Ectodermal cell (in vitro differentiated cells): ENCODE results near the gene MARCHF7.

ENCODE experiments used
- H3K27ac ChIP-seq: 2 replicates; pipeline ENCODE4 v1.7.0; 2013; ENCODE audit warnings: mild to moderate bottlenecking, low read depth, low read length; ENCODE audit not compliant: insufficient read depth, poor library complexity, severe bottlenecking
- H3K27me3 ChIP-seq: 2 replicates; pipeline ENCODE4 v1.7.0; 2013; ENCODE audit warnings: mild to moderate bottlenecking, low read length; ENCODE audit not compliant: insufficient read depth, control insufficient read depth, poor library complexity, severe bottlenecking
- H3K36me3 ChIP-seq: one replicate; pipeline ENCODE4 v1.7.0; 2013; ENCODE audit warnings: low read length; ENCODE audit not compliant: control insufficient read depth, insufficient read depth
- H3K4me1 ChIP-seq: one replicate; pipeline ENCODE4 v1.7.0; 2013; ENCODE audit warnings: low read length; ENCODE audit not compliant: control insufficient read depth, insufficient read depth
- H3K4me3 ChIP-seq: 2 replicates; pipeline ENCODE4 v1.7.0; 2013; ENCODE audit warnings: low read depth, low read length, control low read depth; ENCODE audit not compliant: insufficient read depth
- H3K9me3 ChIP-seq: 2 replicates; pipeline ENCODE4 v1.7.0; 2013; ENCODE audit warnings: mild to moderate bottlenecking, low read length, moderate library complexity; ENCODE audit not compliant: control insufficient read depth
- WGBS, 2 experiments: methylation state at CpG; one replicate each; pipeline ENCODE4 v1.1.7; 2013; ENCODE audit warnings: missing lambda C conversion rate in 2 of 2; 5-methylcytosine and 5-hydroxymethylcytosine counted together

MARCHF7 gene

GRCh38 chr2:159758686-159759085 is 46.4 kb downstream of the MARCHF7 start:
- 88 to 90% methylated on average over 1 of the region's 1 CpG for WGBS, 2 experiments
- H3K36me3 ChIP-seq, result peaks cover 45% of the 10 kb centered on the region

GRCh38 chr2:159759577-159759976 is 47.3 kb downstream of the MARCHF7 start:
- Histone ChIP-seq H3K4me1 (no peaks in the 10 kb centered on the region), H3K4me3 (no peak overlapping the region), H3K27me3 (no peaks in the 10 kb centered on the region), H3K36me3 (peaks cover 41% of the 10 kb centered on the region), H3K27ac (no peak overlapping the region), H3K9me3 (no peaks in the 10 kb centered on the region)
- 88 to 100% methylated on average over 2 to 3 of the region's 3 CpGs for WGBS, 2 experiments

More at GRCh38 chr2:159758686-159759085, 46.4 kb downstream of the MARCHF7 start:
- H3K4me3 ChIP-seq, result no peak overlapping the region
- H3K27ac ChIP-seq, result no peak overlapping the region
- H3K4me1 ChIP-seq, result no peaks in the 10 kb centered on the region
- H3K9me3 ChIP-seq, result no peaks in the 10 kb centered on the region
- H3K27me3 ChIP-seq, result no peaks in the 10 kb centered on the region

- H3K27me3 ChIP-seq, result no peaks in the 10 kb centered on the region
- no peaks in the 10 kb centered on the region for H3K4me1 ChIP-seq
- H3K36me3 ChIP-seq, result peaks cover 46% of the 10 kb centered on the region
- H3K9me3 ChIP-seq, result no peaks in the 10 kb centered on the region
- no peak overlapping the region for H3K27ac ChIP-seq
- no peak overlapping the region for H3K4me3 ChIP-seq
These were observed 48.0 kb downstream of the MARCHF7 start for GRCh38 chr2:159760326-159760725.

GRCh38 chr2:159762075-159762474 is 49.8 kb downstream of the MARCHF7 start:
- WGBS, 2 experiments, result 86 to 95% methylated on average over 1 of the region's 1 CpG
- H3K4me1 ChIP-seq, result no peaks in the 10 kb centered on the region
- H3K27me3 ChIP-seq, result no peaks in the 10 kb centered on the region
- no peaks in the 10 kb centered on the region for H3K9me3 ChIP-seq
- H3K27ac ChIP-seq, result no peak overlapping the region
- H3K4me3 ChIP-seq, result no peak overlapping the region
- H3K36me3 ChIP-seq, result peaks cover 46% of the 10 kb centered on the region
